AG04450 (cell line): ENCODE data around the gene KCNQ5. TPM values are rescaled to one million over a fixed set of nuclear protein-coding genes. Genes with fewer than 3 reads are reported as not detected.

Experiments used
- CTCF ChIA-PET: fragments of 300-600, 350-600 bp; formaldehyde crosslinking; extraction: SDS; loops from one replicate; lab custom pipeline; 2022; ENCODE audit warnings: antibody characterized with exemption, inconsistent platforms; lab: Charles Lee
- POLR2A ChIA-PET: fragments of 350-600 bp; formaldehyde crosslinking; extraction: SDS; loops from one replicate; lab custom pipeline; 2021; ENCODE audit warnings: antibody characterized with exemption, inconsistent platforms; lab: Yijun Ruan, JAX
- DNase-seq: peaks from one replicate; pipeline ENCODE4 v3.0.0-alpha.2; 2011; ENCODE audit warnings: low read depth, low spot score
- H3K27ac ChIP-seq: one replicate; pipeline ENCODE4 v1.5.1; 2012; ENCODE audit warnings: low read depth, low read length, control low read depth
- H3K27me3 ChIP-seq: one replicate; pipeline ENCODE4 v1.6.0; 2012; ENCODE audit warnings: low read length; ENCODE audit not compliant: control insufficient read depth, insufficient read depth
- H3K4me3 ChIP-seq: 2 replicates; pipeline ENCODE4 v1.5.1; 2011; ENCODE audit warnings: mild to moderate bottlenecking, low read depth, low read length, control low read depth
- H3K9me3 ChIP-seq: 2 replicates; pipeline ENCODE4 v1.5.1; 2012; ENCODE audit warnings: low read length; ENCODE audit not compliant: control insufficient read depth, insufficient read depth
- polyA plus RNA-seq: library from polyadenylated mRNA; depleted of rRNA; stranded (reverse); fragments of >200 nt; gene quantifications from 2 replicates; pipeline ENCODE4 v1.2.3, GENCODE V29; 2011
- TF ChIP-seq, protein P1 (sequence below): IDR thresholded peaks from 2 replicates; pipeline ENCODE4 v1.5.1; 2011; ENCODE audit warnings: low read depth, low read length, control low read depth, inconsistent platforms

Gene KCNQ5
- polyA plus RNA-seq, 1 experiment = 0.52 TPM

DNA sequence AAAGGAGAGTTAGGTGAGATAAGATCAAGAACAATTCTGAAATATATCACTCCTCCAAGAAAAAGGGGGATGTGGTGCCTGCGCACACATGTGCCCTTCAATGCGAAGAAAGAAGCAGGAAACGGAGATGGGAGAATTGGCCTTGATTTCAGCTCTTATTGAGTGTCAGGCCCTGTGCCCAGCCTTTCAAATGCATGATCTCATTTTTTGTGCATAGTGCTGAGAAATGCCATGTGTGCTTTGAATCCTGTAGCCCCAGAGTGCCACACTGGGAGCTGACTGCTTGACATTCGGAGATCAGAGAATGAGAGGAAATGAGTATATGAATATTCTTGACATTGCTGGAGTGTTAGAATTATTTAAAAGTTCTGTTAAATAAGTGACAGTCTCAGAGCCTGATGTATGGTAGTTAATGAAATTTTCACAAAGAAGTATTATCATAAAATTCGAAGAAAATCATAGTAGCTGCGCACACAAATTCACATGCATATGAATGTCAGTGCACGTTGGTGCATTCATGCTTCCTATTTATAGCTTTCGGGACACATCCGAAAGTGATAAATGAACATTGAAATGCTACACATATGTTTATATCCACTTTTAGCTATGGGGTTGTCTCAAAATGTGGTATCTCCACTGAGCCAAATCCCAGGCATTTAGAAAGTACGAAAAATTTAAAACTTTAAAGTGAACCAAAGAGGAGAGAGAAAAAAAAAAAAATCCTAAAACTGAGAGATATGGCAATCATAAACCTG is 172.0 kb downstream of the KCNQ5 start:
- Histone ChIP-seq H3K27me3 (no peaks in the 10 kb centered on the region), H3K9me3 (no peaks in the 10 kb centered on the region), H3K27ac (no peak overlapping the region), H3K4me3 (no peak overlapping the region)
- DNase-seq = no peak
- POLR2A ChIA-PET = no interaction called here
- CTCF ChIA-PET = interaction anchor here (0.6 kb wide), 1 partner anchor 598 kb away, joined by 3 read pairs; no protein-coding TSS in a partner anchor
- TF ChIP-seq, protein P1, sequence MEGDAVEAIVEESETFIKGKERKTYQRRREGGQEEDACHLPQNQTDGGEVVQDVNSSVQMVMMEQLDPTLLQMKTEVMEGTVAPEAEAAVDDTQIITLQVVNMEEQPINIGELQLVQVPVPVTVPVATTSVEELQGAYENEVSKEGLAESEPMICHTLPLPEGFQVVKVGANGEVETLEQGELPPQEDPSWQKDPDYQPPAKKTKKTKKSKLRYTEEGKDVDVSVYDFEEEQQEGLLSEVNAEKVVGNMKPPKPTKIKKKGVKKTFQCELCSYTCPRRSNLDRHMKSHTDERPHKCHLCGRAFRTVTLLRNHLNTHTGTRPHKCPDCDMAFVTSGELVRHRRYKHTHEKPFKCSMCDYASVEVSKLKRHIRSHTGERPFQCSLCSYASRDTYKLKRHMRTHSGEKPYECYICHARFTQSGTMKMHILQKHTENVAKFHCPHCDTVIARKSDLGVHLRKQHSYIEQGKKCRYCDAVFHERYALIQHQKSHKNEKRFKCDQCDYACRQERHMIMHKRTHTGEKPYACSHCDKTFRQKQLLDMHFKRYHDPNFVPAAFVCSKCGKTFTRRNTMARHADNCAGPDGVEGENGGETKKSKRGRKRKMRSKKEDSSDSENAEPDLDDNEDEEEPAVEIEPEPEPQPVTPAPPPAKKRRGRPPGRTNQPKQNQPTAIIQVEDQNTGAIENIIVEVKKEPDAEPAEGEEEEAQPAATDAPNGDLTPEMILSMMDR = no peak

GRCh38 chr6:72798196-72798595 is 176.3 kb downstream of the KCNQ5 start:
- Histone ChIP-seq H3K27me3 (no peaks in the 10 kb centered on the region), H3K4me3 (no peak overlapping the region), H3K27ac (no peak overlapping the region), H3K9me3 (no peaks in the 10 kb centered on the region)
- DNase-seq = no peak
- ChIA-PET CTCF (interaction anchor here (1.0 kb wide), 1 partner anchor 12 kb away, joined by 3 read pairs; no protein-coding TSS in a partner anchor), POLR2A (no interaction called here)
- TF ChIP-seq, protein P1 = no peak

DNA sequence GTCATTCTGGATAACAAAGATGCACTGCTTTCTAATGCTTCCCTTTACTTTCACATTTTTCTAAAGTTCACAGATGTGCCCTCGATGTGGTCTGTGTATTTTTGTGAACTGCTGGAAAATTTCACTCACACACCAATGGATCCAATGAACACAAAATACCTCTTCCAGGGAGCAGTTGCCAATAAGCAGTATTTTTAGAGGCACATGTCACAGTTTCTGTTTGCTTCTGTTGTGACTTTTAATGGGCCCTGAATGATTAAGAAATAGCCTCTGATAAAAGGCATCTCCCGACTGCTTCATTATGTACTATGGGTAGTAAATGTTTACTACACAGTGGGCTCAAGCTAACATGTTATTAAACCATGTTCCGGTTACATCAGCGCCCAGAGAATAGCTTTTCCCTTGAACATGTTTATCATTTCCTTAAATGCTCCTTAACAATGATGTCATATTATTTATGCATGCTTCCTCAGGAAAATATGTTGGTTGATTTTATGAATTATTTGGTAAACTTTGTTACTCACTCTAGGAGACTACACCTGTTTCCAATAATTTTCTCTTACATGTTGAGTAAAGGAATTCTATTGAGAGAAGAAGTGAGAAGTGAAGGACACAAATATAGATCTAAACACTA is 188.0 kb downstream of the KCNQ5 start:
- no peak overlapping the region for H3K4me3 ChIP-seq
- no peak for DNase-seq
- ChIA-PET POLR2A (no interaction called here), CTCF (interaction anchor here (0.9 kb wide), 1 partner anchor 11 kb away, joined by 3 read pairs; no protein-coding TSS in a partner anchor)
- TF ChIP-seq, protein P1 = no peak
- H3K9me3 ChIP-seq = no peaks in the 10 kb centered on the region
- no peaks in the 10 kb centered on the region for H3K27me3 ChIP-seq
- H3K27ac ChIP-seq = no peak overlapping the region

- TF ChIP-seq, protein P1 = no peak
- H3K27ac ChIP-seq = no peak overlapping the region
- no peaks in the 10 kb centered on the region for H3K27me3 ChIP-seq
- CTCF ChIA-PET = interaction anchor here (0.9 kb wide), 1 partner anchor 12 kb away, joined by 3 read pairs; no protein-coding TSS in a partner anchor
- POLR2A ChIA-PET = no interaction called here
- no peaks in the 10 kb centered on the region for H3K9me3 ChIP-seq
- H3K4me3 ChIP-seq = no peak overlapping the region
- DNase-seq = no peak
These were observed 188.9 kb downstream of the KCNQ5 start for GRCh38 chr6:72810571-72811280.
